SH-SY5Y (cell line): ENCODE data around the gene SPNS2.

ENCODE experiments used
- GATA2 ChIP-seq: IDR thresholded peaks from 2 replicates; pipeline ENCODE4 v1.6.1; 2011; ENCODE audit warnings: mild to moderate bottlenecking, low read depth, low read length
- GATA3 ChIP-seq: IDR thresholded peaks from 2 replicates; pipeline ENCODE4 v1.6.1; 2011; ENCODE audit warnings: low read depth, mild to moderate bottlenecking, low read length, moderate library complexity

SPNS2 gene

GRCh38 chr17:4504188-4504587, 5.5 kb downstream of the SPNS2 start:
- TF ChIP-seq GATA2: no peak
- no peak for TF ChIP-seq GATA3

GRCh38 chr17:4505187-4505586, 6.5 kb downstream of the SPNS2 start:
- no peak for TF ChIP-seq GATA3
- no peak for TF ChIP-seq GATA2

GRCh38 chr17:4506175-4506813, 7.6 kb downstream of the SPNS2 start:
- TF ChIP-seq GATA3 (no peak), GATA2 (no peak)

- TF ChIP-seq GATA3: no peak
- no peak for TF ChIP-seq GATA2
These were observed 8.2 kb downstream of the SPNS2 start for GRCh38 chr17:4506892-4507291.

GRCh38 chr17:4507361-4508111, 8.9 kb downstream of the SPNS2 start:
- no peak for TF ChIP-seq GATA3
- no peak for TF ChIP-seq GATA2

- TF ChIP-seq GATA2: no peak
- TF ChIP-seq GATA3: no peak
These were observed 9.5 kb downstream of the SPNS2 start for GRCh38 chr17:4508207-4508606.

- no peak for TF ChIP-seq GATA3
- no peak for TF ChIP-seq GATA2
These were observed 10.7 kb downstream of the SPNS2 start for GRCh38 chr17:4509401-4509800.

- TF ChIP-seq GATA3: no peak
These were observed 11.4 kb downstream of the SPNS2 start for GRCh38 chr17:4509923-4510617.

GRCh38 chr17:4510618-4510941, 11.9 kb downstream of the SPNS2 start:
- TF ChIP-seq GATA2: no peak
- no peak for TF ChIP-seq GATA3

GRCh38 chr17:4511199-4511932, 12.7 kb downstream of the SPNS2 start:
- TF ChIP-seq GATA2 (no peak), GATA3 (no peak)

- no peak for TF ChIP-seq GATA2
- TF ChIP-seq GATA3: no peak
These were observed 13.8 kb downstream of the SPNS2 start for GRCh38 chr17:4512156-4513112.

- no peak for TF ChIP-seq GATA2
- no peak for TF ChIP-seq GATA3
These were observed 14.7 kb downstream of the SPNS2 start for GRCh38 chr17:4513113-4514032.

GRCh38 chr17:4514206-4514605, 15.5 kb downstream of the SPNS2 start:
- TF ChIP-seq GATA3 (no peak), GATA2 (no peak)
